Liver (tissue), 9 donors: ENCODE data around the gene LMF1. TPM values are rescaled to one million over a fixed set of nuclear protein-coding genes. Genes with fewer than 3 reads are reported as not detected.

ENCODE experiments used
- DNase-seq: peaks from one replicate; pipeline ENCODE4 v3.0.0-alpha.2; 2017; ENCODE audit warnings: low spot score
- H3K27ac ChIP-seq, 2 donors: one replicate each; pipeline ENCODE4 v1.7.0; 2013; ENCODE audit warnings: inconsistent platforms in 2 of 2, low read length in 2 of 2, control low read depth in 1 of 2, low read depth in 1 of 2, mild to moderate bottlenecking in 1 of 2
- H3K27me3 ChIP-seq, 4 donors: one replicate each; pipeline versions ENCODE4 v1.6.1 to v1.7.0; 2013; ENCODE audit warnings: low read length in 3 of 4, inconsistent platforms in 1 of 4, mild to moderate bottlenecking in 1 of 4, moderate library complexity in 1 of 4; ENCODE audit not compliant: control insufficient read depth in 4 of 4, insufficient read depth in 4 of 4
- H3K36me3 ChIP-seq, 4 donors: one replicate each; pipeline versions ENCODE4 v1.6.1 to v1.7.0; 2013; ENCODE audit warnings: low read length in 3 of 4, mild to moderate bottlenecking in 3 of 4, low read depth in 1 of 4, moderate library complexity in 1 of 4; ENCODE audit not compliant: control insufficient read depth in 4 of 4, insufficient read depth in 3 of 4
- H3K4me1 ChIP-seq, 4 donors: one replicate each; pipeline versions ENCODE4 v1.6.1 to v1.7.0; 2013; ENCODE audit warnings: low read length in 3 of 4, mild to moderate bottlenecking in 3 of 4, moderate library complexity in 1 of 4; ENCODE audit not compliant: control insufficient read depth in 4 of 4, insufficient read depth in 4 of 4
- H3K4me3 ChIP-seq, 3 donors: one replicate each; pipeline versions ENCODE4 v1.6.1 to v1.7.0; 2013; ENCODE audit warnings: low read length in 3 of 3, control low read depth in 1 of 3, low read depth in 1 of 3, mild to moderate bottlenecking in 1 of 3
- H3K9ac ChIP-seq, 2 donors: one replicate each; pipeline ENCODE4 v1.7.0; 2013; ENCODE audit warnings: low read length in 2 of 2, mild to moderate bottlenecking in 2 of 2, moderate library complexity in 2 of 2, control low read depth in 1 of 2, low read depth in 1 of 2
- H3K9me3 ChIP-seq, 4 donors: one replicate each; pipeline versions ENCODE4 v1.6.1 to v1.7.0; 2013; ENCODE audit warnings: low read length in 3 of 4; ENCODE audit not compliant: control insufficient read depth in 4 of 4
- CTCF ChIP-seq: fragments of 150-350 bp; IDR thresholded peaks from 2 replicates; pipeline ENCODE4 v1.5.1; 2017; ENCODE audit warnings: improper control_type of control experiment, low read depth, low read length; ENCODE audit not compliant: missing input control
- EGR1 ChIP-seq, 2 donors: IDR thresholded peaks; 2 replicates each; pipeline ENCODE4 v1.6.1; 2016 to 2018; ENCODE audit warnings: antibody characterized with exemption in 2 of 2, low read depth in 2 of 2
- FOXA1 ChIP-seq: IDR thresholded peaks from 2 replicates; pipeline ENCODE4 v1.6.1; 2016; ENCODE audit warnings: antibody characterized with exemption
- GABPA ChIP-seq, 2 donors: IDR thresholded peaks in 1 of 2; conservative IDR thresholded peaks in 1 of 2; 2 replicates each; pipeline ENCODE4 v1.6.1; 2016; ENCODE audit warnings: antibody characterized with exemption in 2 of 2, mild to moderate bottlenecking in 1 of 2, moderate library complexity in 1 of 2
- HNF4A ChIP-seq, 2 donors: conservative IDR thresholded peaks; 2 replicates each; pipeline ENCODE4 v1.6.1; 2016; ENCODE audit warnings: antibody characterized with exemption in 2 of 2, mild to moderate bottlenecking in 2 of 2
- HNF4G ChIP-seq: IDR thresholded peaks from 2 replicates; pipeline ENCODE4 v1.6.1; 2016; ENCODE audit warnings: antibody characterized with exemption
- JUND ChIP-seq, 2 donors: IDR thresholded peaks; 2 replicates each; pipeline ENCODE4 v1.6.1; 2016; ENCODE audit warnings: antibody characterized with exemption in 2 of 2
- MAX ChIP-seq: IDR thresholded peaks from 2 replicates; pipeline ENCODE4 v1.6.1; 2016; ENCODE audit warnings: antibody characterized with exemption
- NR2F2 ChIP-seq: IDR thresholded peaks from 2 replicates; pipeline ENCODE4 v1.6.1; 2016; ENCODE audit warnings: antibody characterized with exemption
- RXRA ChIP-seq, 2 donors: IDR thresholded peaks; 2 replicates each; pipeline ENCODE4 v1.6.1; 2017 to 2018; ENCODE audit warnings: antibody characterized with exemption in 2 of 2, mild to moderate bottlenecking in 1 of 2
- TAF1 ChIP-seq: conservative IDR thresholded peaks from 2 replicates; pipeline ENCODE4 v1.6.1; 2016; ENCODE audit warnings: antibody characterized with exemption, mild to moderate bottlenecking
- YY1 ChIP-seq: IDR thresholded peaks from 2 replicates; pipeline ENCODE4 v1.6.1; 2016; ENCODE audit warnings: antibody characterized with exemption, mild to moderate bottlenecking
- WGBS: extraction: QIAGEN DNeasy Blood & Tissue Kit; methylation state at CpG from one replicate; pipeline ENCODE4 v1.1.7; 2013; 5-methylcytosine and 5-hydroxymethylcytosine counted together
- polyA plus RNA-seq, 2 donors: library from polyadenylated mRNA; stranded (reverse) in 1 of 2; unstranded in 1 of 2; fragments of 200-250 nt in 1 of 2; fragments of >200 nt in 1 of 2; fragmentation: Nextera tagmentation in 1 of 2; extraction: Ambion mirVana in 1 of 2; gene quantifications; one replicate each; pipeline versions ENCODE4 v1.2.1 to v1.2.3, GENCODE V29; 2013 to 2015
- total RNA-seq, 2 donors: library from RNA; depleted of rRNA; stranded (reverse); fragments of >200 nt; gene quantifications; one replicate each; pipeline ENCODE4 v1.2.3, GENCODE V29; 2014
- TF ChIP-seq, protein P1 (sequence below): IDR thresholded peaks from 2 replicates; pipeline ENCODE4 v1.6.1; 2016; ENCODE audit warnings: antibody characterized with exemption
- TF ChIP-seq, protein P2 (sequence below): IDR thresholded peaks from 2 replicates; pipeline ENCODE4 v1.6.1; 2016; ENCODE audit warnings: antibody characterized with exemption, mild to moderate bottlenecking
- TF ChIP-seq, protein P3 (sequence below): IDR thresholded peaks from 2 replicates; pipeline ENCODE4 v1.6.1; 2016; ENCODE audit warnings: antibody characterized with exemption
- donor health status: healthy.
- donor health status: healthy.
- donor health status: healthy.
- donor health status: healthy.
- donor health status: healthy.

LMF1 gene
- total and polyA plus RNA-seq, 4 donors, result 8.8 to 24.3 (median 12.6) TPM

- H3K4me3 ChIP-seq, result no peak overlapping the region
- no peak overlapping the region for H3K9ac ChIP-seq
- H3K27ac ChIP-seq, result no peak overlapping the region
- TF ChIP-seq GABPA (IDR thresholded peaks at IDR 0.05 in 1 of 2, conservative IDR thresholded peaks at IDR 0.05 in 1 of 2) (no peak), TAF1 (no peak), NR2F2 (no peak), MAX (no peak), YY1 (no peak), EGR1 (IDR thresholded peaks at IDR 0.05; ENCODE audit: low read depth in 2 of 2) (no peak), HNF4A (conservative IDR thresholded peaks at IDR 0.05) (no peak)
- TF ChIP-seq, protein P1, sequence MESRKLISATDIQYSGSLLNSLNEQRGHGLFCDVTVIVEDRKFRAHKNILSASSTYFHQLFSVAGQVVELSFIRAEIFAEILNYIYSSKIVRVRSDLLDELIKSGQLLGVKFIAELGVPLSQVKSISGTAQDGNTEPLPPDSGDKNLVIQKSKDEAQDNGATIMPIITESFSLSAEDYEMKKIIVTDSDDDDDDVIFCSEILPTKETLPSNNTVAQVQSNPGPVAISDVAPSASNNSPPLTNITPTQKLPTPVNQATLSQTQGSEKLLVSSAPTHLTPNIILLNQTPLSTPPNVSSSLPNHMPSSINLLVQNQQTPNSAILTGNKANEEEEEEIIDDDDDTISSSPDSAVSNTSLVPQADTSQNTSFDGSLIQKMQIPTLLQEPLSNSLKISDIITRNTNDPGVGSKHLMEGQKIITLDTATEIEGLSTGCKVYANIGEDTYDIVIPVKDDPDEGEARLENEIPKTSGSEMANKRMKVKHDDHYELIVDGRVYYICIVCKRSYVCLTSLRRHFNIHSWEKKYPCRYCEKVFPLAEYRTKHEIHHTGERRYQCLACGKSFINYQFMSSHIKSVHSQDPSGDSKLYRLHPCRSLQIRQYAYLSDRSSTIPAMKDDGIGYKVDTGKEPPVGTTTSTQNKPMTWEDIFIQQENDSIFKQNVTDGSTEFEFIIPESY, result no peak
- TF ChIP-seq, protein P2, sequence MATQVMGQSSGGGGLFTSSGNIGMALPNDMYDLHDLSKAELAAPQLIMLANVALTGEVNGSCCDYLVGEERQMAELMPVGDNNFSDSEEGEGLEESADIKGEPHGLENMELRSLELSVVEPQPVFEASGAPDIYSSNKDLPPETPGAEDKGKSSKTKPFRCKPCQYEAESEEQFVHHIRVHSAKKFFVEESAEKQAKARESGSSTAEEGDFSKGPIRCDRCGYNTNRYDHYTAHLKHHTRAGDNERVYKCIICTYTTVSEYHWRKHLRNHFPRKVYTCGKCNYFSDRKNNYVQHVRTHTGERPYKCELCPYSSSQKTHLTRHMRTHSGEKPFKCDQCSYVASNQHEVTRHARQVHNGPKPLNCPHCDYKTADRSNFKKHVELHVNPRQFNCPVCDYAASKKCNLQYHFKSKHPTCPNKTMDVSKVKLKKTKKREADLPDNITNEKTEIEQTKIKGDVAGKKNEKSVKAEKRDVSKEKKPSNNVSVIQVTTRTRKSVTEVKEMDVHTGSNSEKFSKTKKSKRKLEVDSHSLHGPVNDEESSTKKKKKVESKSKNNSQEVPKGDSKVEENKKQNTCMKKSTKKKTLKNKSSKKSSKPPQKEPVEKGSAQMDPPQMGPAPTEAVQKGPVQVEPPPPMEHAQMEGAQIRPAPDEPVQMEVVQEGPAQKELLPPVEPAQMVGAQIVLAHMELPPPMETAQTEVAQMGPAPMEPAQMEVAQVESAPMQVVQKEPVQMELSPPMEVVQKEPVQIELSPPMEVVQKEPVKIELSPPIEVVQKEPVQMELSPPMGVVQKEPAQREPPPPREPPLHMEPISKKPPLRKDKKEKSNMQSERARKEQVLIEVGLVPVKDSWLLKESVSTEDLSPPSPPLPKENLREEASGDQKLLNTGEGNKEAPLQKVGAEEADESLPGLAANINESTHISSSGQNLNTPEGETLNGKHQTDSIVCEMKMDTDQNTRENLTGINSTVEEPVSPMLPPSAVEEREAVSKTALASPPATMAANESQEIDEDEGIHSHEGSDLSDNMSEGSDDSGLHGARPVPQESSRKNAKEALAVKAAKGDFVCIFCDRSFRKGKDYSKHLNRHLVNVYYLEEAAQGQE, result no peak
- TF ChIP-seq, protein P3, sequence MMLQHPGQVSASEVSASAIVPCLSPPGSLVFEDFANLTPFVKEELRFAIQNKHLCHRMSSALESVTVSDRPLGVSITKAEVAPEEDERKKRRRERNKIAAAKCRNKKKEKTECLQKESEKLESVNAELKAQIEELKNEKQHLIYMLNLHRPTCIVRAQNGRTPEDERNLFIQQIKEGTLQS, result no peak
- H3K9me3 ChIP-seq, result no peaks in the 10 kb centered on the region
- H3K27me3 ChIP-seq, result peaks cover 0 to 5% (median under 1%) of the 10 kb centered on the region in 4 donors
- no peak for DNase-seq
- H3K36me3 ChIP-seq, result no peaks in the 10 kb centered on the region
- peaks cover 0 to 10% (median 5%) of the 10 kb centered on the region in 4 donors for H3K4me1 ChIP-seq
- 85% methylated on average over 17 of the region's 17 CpGs for WGBS
Measured at GRCh38 chr16:805474-805873, 165.3 kb downstream of the LMF1 start.

DNA sequence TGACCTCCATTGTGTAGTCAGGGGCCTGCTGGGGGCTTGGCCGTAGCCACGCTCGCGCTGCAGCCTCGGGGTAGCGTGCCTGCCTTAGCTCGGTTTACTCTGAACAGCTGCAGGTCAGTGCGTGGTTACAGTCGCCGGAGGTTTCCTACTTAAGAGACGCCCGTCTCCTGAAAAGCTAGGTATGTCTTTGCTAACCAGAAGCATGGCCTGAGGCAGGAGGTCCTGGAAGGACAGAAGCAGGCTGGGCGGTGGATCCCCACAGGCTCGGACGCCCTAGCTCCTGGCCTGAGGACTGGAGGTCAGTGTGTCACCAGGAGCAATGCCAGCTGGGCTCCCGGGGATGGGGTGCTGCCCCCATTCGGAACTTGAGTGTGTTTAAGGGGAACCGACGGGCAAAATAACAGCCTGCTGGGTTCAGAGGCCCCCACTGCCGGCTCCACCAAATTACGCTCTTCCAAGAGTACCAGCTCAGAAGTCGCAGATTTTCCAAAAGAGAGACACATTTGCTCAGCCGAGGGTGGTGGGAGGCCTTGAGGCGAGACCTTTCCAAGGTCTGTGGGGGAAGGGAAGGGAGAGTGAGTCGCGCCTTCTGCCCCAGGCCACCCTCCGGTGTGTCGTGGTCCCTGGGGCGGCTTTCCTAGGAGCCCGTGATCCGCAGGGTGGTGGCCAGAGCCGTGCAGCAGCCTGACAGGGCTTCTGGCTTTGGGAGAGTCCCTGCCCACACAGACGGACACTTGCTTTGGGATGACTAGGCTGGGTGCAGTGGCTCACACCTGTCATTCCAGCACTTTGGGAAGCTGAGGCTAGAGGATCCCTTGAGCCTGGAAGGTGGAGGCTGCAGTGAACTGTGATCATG, 166.4 kb downstream of the LMF1 start:
- Histone ChIP-seq H3K4me1 (peaks cover 0 to 10% (median 5%) of the 10 kb centered on the region in 4 donors), H3K27me3 (peaks cover 0 to 5% (median 2%) of the 10 kb centered on the region in 4 donors), H3K4me3 (no peak overlapping the region), H3K27ac (no peak overlapping the region), H3K9ac (no peak overlapping the region), H3K9me3 (no peaks in the 10 kb centered on the region), H3K36me3 (no peaks in the 10 kb centered on the region)
- no peak for DNase-seq
- 56% methylated on average over 33 of the region's 33 CpGs for WGBS
- no peak for TF ChIP-seq YY1
- TF ChIP-seq NR2F2, result no peak
- TF ChIP-seq FOXA1, result no peak
- TF ChIP-seq JUND (IDR thresholded peaks at IDR 0.05), result no peak
- no peak for TF ChIP-seq GABPA (IDR thresholded peaks at IDR 0.05 in 1 of 2, conservative IDR thresholded peaks at IDR 0.05 in 1 of 2)
- TF ChIP-seq HNF4G, result no peak
- TF ChIP-seq HNF4A (conservative IDR thresholded peaks at IDR 0.05), result no peak
- no peak for TF ChIP-seq RXRA (IDR thresholded peaks at IDR 0.05)
- TF ChIP-seq EGR1 (IDR thresholded peaks at IDR 0.05; ENCODE audit: low read depth in 2 of 2), result no peak
- TF ChIP-seq, protein P3, result no peak
- TF ChIP-seq, protein P1, result no peak
- no peak for TF ChIP-seq CTCF
- TF ChIP-seq, protein P2, result no peak
